Non-pigmented ciliary epithelial cell (primary cell): ENCODE data around the gene HMGXB3.

Experiments
- DNase-seq: peaks from one replicate; pipeline ENCODE4 v3.0.0-alpha.2; 2010; ENCODE audit warnings: low read depth

Gene HMGXB3

GRCh38 chr5:150000256-150000989 lies at the start of gene HMGXB3, which contains the start of gene TIGD6:
Gene HMGXB3, plus strand, starts transcription at chr5:150000739. Its CDS starts 4,114 bp downstream, at chr5:150004853.
Gene TIGD6, minus strand, starts transcription at chr5:150000654. Its CDS starts 4,306 bp downstream, at chr5:149996348.
- DNase-seq = peak; percentile 70

- no peak for DNase-seq
Measured at GRCh38 chr5:149951138-149951749, 49.3 kb upstream of the HMGXB3 start.

- no peak for DNase-seq
Measured at GRCh38 chr5:149953436-149954121, 47.0 kb upstream of the HMGXB3 start.

GRCh38 chr5:149954798-149955197 lies 45.7 kb upstream of the HMGXB3 start:
- no peak for DNase-seq

GRCh38 chr5:149956685-149957084 lies 43.9 kb upstream of the HMGXB3 start:
- DNase-seq = no peak

GRCh38 chr5:149957855-149958254 lies 42.7 kb upstream of the HMGXB3 start:
- no peak for DNase-seq

GRCh38 chr5:149959406-149960236 lies 40.9 kb upstream of the HMGXB3 start:
- DNase-seq = peak; percentile 43

- DNase-seq = peak; percentile 95
Measured at GRCh38 chr5:149960272-149961185, 40.0 kb upstream of the HMGXB3 start, which contains the start of gene SLC26A2. Gene SLC26A2, plus strand, starts transcription at chr5:149960758. Its CDS starts 16,895 bp downstream, at chr5:149977653.

- DNase-seq = no peak
Measured at GRCh38 chr5:149961186-149961685, 39.3 kb upstream of the HMGXB3 start.

- DNase-seq = peak; percentile 34
Measured at GRCh38 chr5:149961957-149962409, 38.6 kb upstream of the HMGXB3 start.

- DNase-seq = no peak
Measured at GRCh38 chr5:149962601-149963300, 37.8 kb upstream of the HMGXB3 start.

- DNase-seq = no peak
Measured at GRCh38 chr5:149963729-149964128, 36.8 kb upstream of the HMGXB3 start.

GRCh38 chr5:149966946-149967345 lies 33.6 kb upstream of the HMGXB3 start:
- no peak for DNase-seq

GRCh38 chr5:149969181-149969930 lies 31.2 kb upstream of the HMGXB3 start:
- no peak for DNase-seq

- DNase-seq = no peak
Measured at GRCh38 chr5:149975409-149975808, 25.1 kb upstream of the HMGXB3 start.

GRCh38 chr5:149979896-149980295 lies 20.6 kb upstream of the HMGXB3 start:
- DNase-seq = no peak

- DNase-seq = no peak
Measured at GRCh38 chr5:149981206-149981605, 19.3 kb upstream of the HMGXB3 start.

GRCh38 chr5:149982505-149982904 lies 18.0 kb upstream of the HMGXB3 start:
- no peak for DNase-seq

GRCh38 chr5:149988126-149988525 lies 12.4 kb upstream of the HMGXB3 start:
- DNase-seq = no peak
